Measurements from ENCODE around the gene PRAME. TPM values are rescaled to one million over a fixed set of nuclear protein-coding genes. Genes with fewer than 3 reads are reported as not detected.

Gene PRAME
- total and polyA plus RNA-seq, 4 donors = 0.02 to 1.5 TPM; not detected in 2

DNA sequence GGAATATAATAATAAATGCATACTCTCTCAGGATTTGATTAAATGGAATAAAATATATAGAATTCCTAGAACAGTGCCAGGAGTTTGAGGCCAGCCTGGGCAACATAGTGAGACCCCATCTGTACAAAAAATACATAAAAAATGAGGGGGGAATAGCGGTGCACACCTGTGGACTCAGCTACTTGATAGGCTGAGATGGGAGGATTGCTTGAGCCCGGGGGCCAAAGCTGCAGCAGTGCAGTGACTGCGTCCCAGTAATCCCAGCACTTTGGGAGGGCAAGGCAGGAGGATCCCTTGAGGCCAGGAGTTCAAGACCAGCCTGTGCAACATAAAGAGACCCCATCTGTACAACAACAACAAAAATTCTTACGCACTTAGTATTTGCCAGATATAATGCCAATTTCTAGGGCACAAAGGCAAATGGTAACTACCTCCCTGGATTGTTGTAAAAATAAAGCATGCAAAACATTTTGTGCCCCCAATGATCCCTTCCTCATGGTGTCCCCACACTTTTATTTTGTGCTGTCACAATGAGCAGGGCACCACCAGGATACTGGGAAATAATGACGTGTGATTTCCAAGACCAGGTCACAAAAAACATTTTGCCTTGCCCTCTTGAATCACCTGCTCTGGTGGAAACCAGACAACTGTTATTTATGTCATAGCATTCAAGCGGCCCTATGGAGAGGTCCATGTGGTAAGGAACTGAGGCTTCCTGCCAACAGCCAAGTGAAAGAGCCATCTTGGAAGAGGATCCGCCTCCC, 20.7 kb downstream of the PRAME start:
- H3K4me1 ChIP-seq (ENCODE audit: control insufficient read depth in 5 of 5, insufficient read depth in 5 of 5, low read length in 5 of 5) = no peaks in the 10 kb centered on the region
- WGBS, 2 donors = 82 to 84% methylated on average over 7 of the region's 7 CpGs
- no peak for ATAC-seq (ENCODE audit: insufficient read depth, low FRiP score)

DNA sequence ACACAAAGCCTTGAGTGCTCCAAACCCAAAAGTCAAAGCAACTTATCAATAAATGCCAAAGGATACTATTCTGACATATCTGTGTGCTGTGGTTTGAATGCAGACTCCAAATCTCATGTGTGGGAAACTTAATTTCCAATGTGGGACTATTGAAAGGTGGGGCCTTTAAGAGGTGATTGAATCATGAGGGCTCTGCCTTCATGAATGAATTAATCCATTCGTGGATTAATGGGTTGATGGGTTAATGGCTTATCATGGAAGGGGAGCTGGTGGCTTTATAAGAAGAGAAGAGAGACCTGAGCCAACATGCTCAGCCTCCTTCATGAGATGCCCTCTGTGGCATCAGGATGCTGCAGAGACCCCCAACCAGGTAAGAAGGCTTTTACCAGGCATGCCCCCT, 22.1 kb downstream of the PRAME start:
- H3K9ac ChIP-seq (ENCODE audit: insufficient read depth in 1 of 2, low read length in 2 of 2) = no peak overlapping the region
- H3K27ac ChIP-seq (ENCODE audit: low read depth in 1 of 2, low read length in 1 of 2) = no peak overlapping the region
- WGBS, 2 donors = 45 to 46% methylated on average over 1 of the region's 1 CpG
- no peak overlapping the region for H3K4me3 ChIP-seq
- no peak for ATAC-seq (ENCODE audit: insufficient read depth, low FRiP score)
- H3K9me3 ChIP-seq (ENCODE audit: control insufficient read depth in 4 of 4, insufficient read depth in 3 of 4, low read length in 3 of 4) = peaks cover 0 to 3% (median 0%) of the 10 kb centered on the region in 4 donors
- H3K27me3 ChIP-seq (ENCODE audit: control insufficient read depth in 3 of 3, insufficient read depth in 3 of 3, low read length in 2 of 3) = no peaks in the 10 kb centered on the region
- TF ChIP-seq, protein P1, sequence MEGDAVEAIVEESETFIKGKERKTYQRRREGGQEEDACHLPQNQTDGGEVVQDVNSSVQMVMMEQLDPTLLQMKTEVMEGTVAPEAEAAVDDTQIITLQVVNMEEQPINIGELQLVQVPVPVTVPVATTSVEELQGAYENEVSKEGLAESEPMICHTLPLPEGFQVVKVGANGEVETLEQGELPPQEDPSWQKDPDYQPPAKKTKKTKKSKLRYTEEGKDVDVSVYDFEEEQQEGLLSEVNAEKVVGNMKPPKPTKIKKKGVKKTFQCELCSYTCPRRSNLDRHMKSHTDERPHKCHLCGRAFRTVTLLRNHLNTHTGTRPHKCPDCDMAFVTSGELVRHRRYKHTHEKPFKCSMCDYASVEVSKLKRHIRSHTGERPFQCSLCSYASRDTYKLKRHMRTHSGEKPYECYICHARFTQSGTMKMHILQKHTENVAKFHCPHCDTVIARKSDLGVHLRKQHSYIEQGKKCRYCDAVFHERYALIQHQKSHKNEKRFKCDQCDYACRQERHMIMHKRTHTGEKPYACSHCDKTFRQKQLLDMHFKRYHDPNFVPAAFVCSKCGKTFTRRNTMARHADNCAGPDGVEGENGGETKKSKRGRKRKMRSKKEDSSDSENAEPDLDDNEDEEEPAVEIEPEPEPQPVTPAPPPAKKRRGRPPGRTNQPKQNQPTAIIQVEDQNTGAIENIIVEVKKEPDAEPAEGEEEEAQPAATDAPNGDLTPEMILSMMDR (IDR thresholded peaks at IDR 0.05; ENCODE audit: control extremely low read depth, extremely low read depth) = no peak
- H3K36me3 ChIP-seq (ENCODE audit: control insufficient read depth in 4 of 4, insufficient read depth in 4 of 4, low read length in 4 of 4) = no peaks in the 10 kb centered on the region
- H3K4me1 ChIP-seq (ENCODE audit: control insufficient read depth in 5 of 5, insufficient read depth in 5 of 5, low read length in 5 of 5) = no peaks in the 10 kb centered on the region
- no peak for DNase-seq

More for the DNA sequence above, 20.7 kb downstream of the PRAME start:
- H3K9ac ChIP-seq (ENCODE audit: insufficient read depth in 1 of 2, low read length in 2 of 2) = no peak overlapping the region
- H3K27ac ChIP-seq (ENCODE audit: low read depth in 1 of 2, low read length in 1 of 2) = no peak overlapping the region
- TF ChIP-seq, protein P1 (IDR thresholded peaks at IDR 0.05; ENCODE audit: control extremely low read depth, extremely low read depth) = no peak
- H3K9me3 ChIP-seq (ENCODE audit: control insufficient read depth in 4 of 4, insufficient read depth in 3 of 4, low read length in 3 of 4) = peaks cover 0 to 3% (median 0%) of the 10 kb centered on the region in 4 donors
- no peak overlapping the region for H3K4me3 ChIP-seq
- no peaks in the 10 kb centered on the region for H3K27me3 ChIP-seq (ENCODE audit: control insufficient read depth in 3 of 3, insufficient read depth in 3 of 3, low read length in 2 of 3)
- no peak for DNase-seq
- no peaks in the 10 kb centered on the region for H3K36me3 ChIP-seq (ENCODE audit: control insufficient read depth in 4 of 4, insufficient read depth in 4 of 4, low read length in 4 of 4)

DNA sequence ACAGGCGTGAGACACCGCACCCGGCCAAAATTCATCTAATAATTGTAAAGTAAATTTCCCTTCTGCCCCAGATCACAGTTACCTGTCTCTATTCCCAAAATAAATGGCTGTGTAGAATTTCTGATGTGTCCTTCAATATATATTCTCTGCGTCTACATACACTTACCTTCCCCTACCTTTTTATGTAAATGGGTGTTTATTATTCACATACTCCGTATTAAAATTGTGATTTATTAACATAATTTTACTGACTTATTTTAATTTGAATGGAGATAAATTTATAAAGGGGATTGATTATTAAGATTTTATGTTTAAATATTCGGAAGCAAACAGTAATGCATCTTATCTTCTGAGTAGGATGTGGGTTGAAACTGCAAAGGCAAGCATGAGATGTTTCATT, 22.6 kb downstream of the PRAME start:
- WGBS, 2 donors = 74 to 77% methylated on average over 6 of the region's 6 CpGs
- ATAC-seq (ENCODE audit: insufficient read depth, low FRiP score) (no peak), DNase-seq (no peak)
- Histone ChIP-seq H3K4me1 (ENCODE audit: control insufficient read depth in 5 of 5, insufficient read depth in 5 of 5, low read length in 5 of 5) (no peaks in the 10 kb centered on the region), H3K9ac (ENCODE audit: insufficient read depth in 1 of 2, low read length in 2 of 2) (no peak overlapping the region), H3K27me3 (ENCODE audit: control insufficient read depth in 3 of 3, insufficient read depth in 3 of 3, low read length in 2 of 3) (no peaks in the 10 kb centered on the region), H3K4me3 (no peak overlapping the region), H3K36me3 (ENCODE audit: control insufficient read depth in 4 of 4, insufficient read depth in 4 of 4, low read length in 4 of 4) (no peaks in the 10 kb centered on the region), H3K9me3 (ENCODE audit: control insufficient read depth in 4 of 4, insufficient read depth in 3 of 4, low read length in 3 of 4) (peaks cover 0 to 3% (median 0%) of the 10 kb centered on the region in 4 donors), H3K27ac (ENCODE audit: low read depth in 1 of 2, low read length in 1 of 2) (no peak overlapping the region)
- TF ChIP-seq, protein P1 (IDR thresholded peaks at IDR 0.05; ENCODE audit: control extremely low read depth, extremely low read depth) = no peak
